Measurements from ENCODE around the gene MYH11. TPM values are rescaled to one million over a fixed set of nuclear protein-coding genes. Genes with fewer than 3 reads are reported as not detected.

MYH11 gene
- polyA plus RNA-seq, 1 donor from 2014 or later = not detected

GRCh38 chr16:15785386-15786059, 71.3 kb downstream of the MYH11 start:
- H3K36me3 ChIP-seq (ENCODE audit: insufficient read depth, low read length) = no peaks in the 10 kb centered on the region
- H3K4me2 ChIP-seq (ENCODE audit: low read length) = no peak overlapping the region
- no peaks in the 10 kb centered on the region for H3F3A ChIP-seq (ENCODE audit: insufficient read depth, low read length, poor library complexity, severe bottlenecking)
- TF ChIP-seq TAF1 (IDR thresholded peaks at IDR 0.05; ENCODE audit: low read depth) = no peak
- no peak for TF ChIP-seq SMC3 (conservative IDR thresholded peaks at IDR 0.05; ENCODE audit: poor library complexity)
- TF ChIP-seq, protein P1, sequence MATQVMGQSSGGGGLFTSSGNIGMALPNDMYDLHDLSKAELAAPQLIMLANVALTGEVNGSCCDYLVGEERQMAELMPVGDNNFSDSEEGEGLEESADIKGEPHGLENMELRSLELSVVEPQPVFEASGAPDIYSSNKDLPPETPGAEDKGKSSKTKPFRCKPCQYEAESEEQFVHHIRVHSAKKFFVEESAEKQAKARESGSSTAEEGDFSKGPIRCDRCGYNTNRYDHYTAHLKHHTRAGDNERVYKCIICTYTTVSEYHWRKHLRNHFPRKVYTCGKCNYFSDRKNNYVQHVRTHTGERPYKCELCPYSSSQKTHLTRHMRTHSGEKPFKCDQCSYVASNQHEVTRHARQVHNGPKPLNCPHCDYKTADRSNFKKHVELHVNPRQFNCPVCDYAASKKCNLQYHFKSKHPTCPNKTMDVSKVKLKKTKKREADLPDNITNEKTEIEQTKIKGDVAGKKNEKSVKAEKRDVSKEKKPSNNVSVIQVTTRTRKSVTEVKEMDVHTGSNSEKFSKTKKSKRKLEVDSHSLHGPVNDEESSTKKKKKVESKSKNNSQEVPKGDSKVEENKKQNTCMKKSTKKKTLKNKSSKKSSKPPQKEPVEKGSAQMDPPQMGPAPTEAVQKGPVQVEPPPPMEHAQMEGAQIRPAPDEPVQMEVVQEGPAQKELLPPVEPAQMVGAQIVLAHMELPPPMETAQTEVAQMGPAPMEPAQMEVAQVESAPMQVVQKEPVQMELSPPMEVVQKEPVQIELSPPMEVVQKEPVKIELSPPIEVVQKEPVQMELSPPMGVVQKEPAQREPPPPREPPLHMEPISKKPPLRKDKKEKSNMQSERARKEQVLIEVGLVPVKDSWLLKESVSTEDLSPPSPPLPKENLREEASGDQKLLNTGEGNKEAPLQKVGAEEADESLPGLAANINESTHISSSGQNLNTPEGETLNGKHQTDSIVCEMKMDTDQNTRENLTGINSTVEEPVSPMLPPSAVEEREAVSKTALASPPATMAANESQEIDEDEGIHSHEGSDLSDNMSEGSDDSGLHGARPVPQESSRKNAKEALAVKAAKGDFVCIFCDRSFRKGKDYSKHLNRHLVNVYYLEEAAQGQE (IDR thresholded peaks at IDR 0.05; ENCODE audit: borderline replicate concordance) = no peak
- TF ChIP-seq CTCF (IDR thresholded peaks at IDR 0.05; ENCODE audit: poor library complexity, severe bottlenecking) = no peak
- no peak for TF ChIP-seq EZH2 (IDR thresholded peaks at IDR 0.05; ENCODE audit: borderline replicate concordance, insufficient read depth, low read length, poor library complexity, severe bottlenecking)
- TF ChIP-seq EP300 (conservative IDR thresholded peaks at IDR 0.05; ENCODE audit: poor library complexity, severe bottlenecking) = no peak
- TF ChIP-seq MXI1 (conservative IDR thresholded peaks at IDR 0.05; ENCODE audit: poor library complexity, severe bottlenecking) = no peak
- no peak for TF ChIP-seq POLR2AphosphoS5 (IDR thresholded peaks at IDR 0.05)
- TF ChIP-seq RAD21 (conservative IDR thresholded peaks at IDR 0.05) = no peak
- H3K9me2 ChIP-seq (ENCODE audit: insufficient read depth, low read length) = no peaks in the 10 kb centered on the region
- no peaks in the 10 kb centered on the region for H3K9me3 ChIP-seq (ENCODE audit: low read length)
- no peaks in the 10 kb centered on the region for H3K79me2 ChIP-seq (replicated peaks; ENCODE audit: insufficient read depth, low read length)
- H3K27me3 ChIP-seq (ENCODE audit: insufficient read depth, low read depth, low read length) = no peaks in the 10 kb centered on the region
- no peak overlapping the region for H2AFZ ChIP-seq (ENCODE audit: low read depth, low read length)
- H3K27ac ChIP-seq (ENCODE audit: low read length) = no peak overlapping the region
- H3K4me3 ChIP-seq (ENCODE audit: low read length) = no peak overlapping the region
- no peak overlapping the region for H3K9ac ChIP-seq (ENCODE audit: low read length)
- no peaks in the 10 kb centered on the region for H4K20me1 ChIP-seq (ENCODE audit: insufficient read depth)

GRCh38 chr16:15783985-15784384, 72.8 kb downstream of the MYH11 start:
- H4K20me1 ChIP-seq (ENCODE audit: insufficient read depth) = no peaks in the 10 kb centered on the region
- no peak overlapping the region for H2AFZ ChIP-seq (ENCODE audit: low read depth, low read length)
- H3K36me3 ChIP-seq (ENCODE audit: insufficient read depth, low read length) = no peaks in the 10 kb centered on the region
- H3F3A ChIP-seq (ENCODE audit: insufficient read depth, low read length, poor library complexity, severe bottlenecking) = no peaks in the 10 kb centered on the region
- no peaks in the 10 kb centered on the region for H3K9me2 ChIP-seq (ENCODE audit: insufficient read depth, low read length)
- no peaks in the 10 kb centered on the region for H3K79me2 ChIP-seq (replicated peaks; ENCODE audit: insufficient read depth, low read length)
- H3K27ac ChIP-seq (ENCODE audit: low read length) = no peak overlapping the region
- H3K27me3 ChIP-seq (ENCODE audit: insufficient read depth, low read depth, low read length) = no peaks in the 10 kb centered on the region
- no peak overlapping the region for H3K4me3 ChIP-seq (ENCODE audit: low read length)
- TF ChIP-seq TAF1 (IDR thresholded peaks at IDR 0.05; ENCODE audit: low read depth) (no peak), EZH2 (IDR thresholded peaks at IDR 0.05; ENCODE audit: borderline replicate concordance, insufficient read depth, low read length, poor library complexity, severe bottlenecking) (no peak), CTCF (IDR thresholded peaks at IDR 0.05; ENCODE audit: poor library complexity, severe bottlenecking) (no peak), RAD21 (conservative IDR thresholded peaks at IDR 0.05) (no peak), POLR2AphosphoS5 (IDR thresholded peaks at IDR 0.05) (no peak), EP300 (conservative IDR thresholded peaks at IDR 0.05; ENCODE audit: poor library complexity, severe bottlenecking) (no peak)
- TF ChIP-seq, protein P1 (IDR thresholded peaks at IDR 0.05; ENCODE audit: borderline replicate concordance) = no peak
- H3K9ac ChIP-seq (ENCODE audit: low read length) = no peak overlapping the region
- no peak overlapping the region for H3K4me2 ChIP-seq (ENCODE audit: low read length)
- no peaks in the 10 kb centered on the region for H3K9me3 ChIP-seq (ENCODE audit: low read length)

Measured in neural cell (in vitro differentiated cells).